Central memory CD8-positive, alpha-beta T cell (primary cell): ENCODE data around the gene EMC9.

Experiments
- ATAC-seq: fragments of 150-1000 bp; cut with Tn5 transposase; replicated peaks from 2 replicates; pipeline ENCODE4 v1.10.0; 2022; ENCODE audit warnings: mild to moderate bottlenecking, moderate FRiP score, moderate number of reproducible peaks; ENCODE audit not compliant: poor library complexity, severe bottlenecking; ENCODE audit errors: extremely low read depth
- DNase-seq, 2 donors: peaks; one replicate each; pipeline ENCODE4 v3.0.0; 2021; ENCODE audit warnings: low spot score in 2 of 2
- H3K27ac Mint-ChIP-seq: one replicate; pipeline ENCODE4 v1.8.0; 2022; ENCODE audit warnings: low read depth, mild to moderate bottlenecking, moderate library complexity, mixed read lengths
- H3K27me3 Mint-ChIP-seq: one replicate; pipeline ENCODE4 v1.8.0; 2022; ENCODE audit warnings: mixed read lengths
- H3K36me3 Mint-ChIP-seq: one replicate; pipeline ENCODE4 v1.8.0; 2022; ENCODE audit warnings: mild to moderate bottlenecking, moderate library complexity, mixed read lengths; ENCODE audit not compliant: insufficient read depth
- H3K4me1 Mint-ChIP-seq: one replicate; pipeline ENCODE4 v1.8.0; 2022; ENCODE audit warnings: mixed read lengths
- H3K4me3 Mint-ChIP-seq: one replicate; pipeline ENCODE4 v1.8.0; 2022; ENCODE audit warnings: mild to moderate bottlenecking, moderate library complexity, mixed read lengths
- H3K9me3 Mint-ChIP-seq: one replicate; pipeline ENCODE4 v1.8.0; 2022; ENCODE audit warnings: mixed read lengths

The EMC9 gene, protein sequence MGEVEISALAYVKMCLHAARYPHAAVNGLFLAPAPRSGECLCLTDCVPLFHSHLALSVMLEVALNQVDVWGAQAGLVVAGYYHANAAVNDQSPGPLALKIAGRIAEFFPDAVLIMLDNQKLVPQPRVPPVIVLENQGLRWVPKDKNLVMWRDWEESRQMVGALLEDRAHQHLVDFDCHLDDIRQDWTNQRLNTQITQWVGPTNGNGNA

DNA sequence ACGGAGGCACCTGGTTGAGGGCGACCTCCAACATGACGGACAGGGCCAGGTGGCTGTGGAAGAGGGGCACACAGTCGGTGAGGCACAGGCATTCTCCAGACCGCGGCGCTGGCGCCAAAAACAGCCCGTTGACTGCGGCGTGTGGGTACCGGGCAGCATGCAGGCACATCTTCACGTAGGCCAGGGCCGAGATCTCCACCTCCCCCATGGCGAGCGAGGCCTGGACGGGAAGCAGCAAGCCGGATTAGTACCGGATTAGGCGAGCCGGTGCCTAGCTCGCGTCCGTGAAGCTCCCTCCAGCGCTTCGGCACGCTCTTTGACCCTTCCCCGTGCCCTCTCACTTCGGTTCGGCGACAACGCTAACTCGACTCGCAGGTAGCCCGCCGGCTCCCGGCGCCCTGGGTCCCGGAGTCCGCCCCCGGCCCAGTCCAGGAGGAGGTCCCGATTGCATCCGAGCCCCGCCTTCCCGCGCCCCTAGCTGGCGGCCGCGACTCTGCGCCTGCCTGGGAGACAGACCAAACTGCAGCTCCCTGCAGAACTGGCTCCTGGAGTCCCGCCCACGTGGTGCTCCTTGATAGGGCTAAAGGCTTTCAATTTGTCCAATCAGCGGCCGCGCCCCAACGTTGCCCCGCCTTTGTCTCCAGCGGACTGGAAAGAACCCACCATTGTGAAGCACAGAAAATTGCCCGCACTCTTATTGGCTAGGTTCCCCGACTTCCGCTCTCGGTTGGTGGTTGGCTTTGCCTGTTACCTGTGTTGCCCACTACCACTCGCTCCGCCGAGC, at the start of gene EMC9:
Gene EMC9, minus strand, starts transcription at position 495 of the 784 bp plus-strand sequence. Its CDS starts 287 bp downstream, at position 208.
- DNase-seq, result peak; percentile 97 to 99
- Mint-ChIP-seq H3K4me3 (peak within 1 kb of the TSS; percentile 73), H3K36me3 (peaks cover 23% of the 10 kb centered on the region), H3K27ac (peak within 1 kb of the TSS; percentile 88), H3K9me3 (no peaks in the 10 kb centered on the region), H3K27me3 (no peaks in the 10 kb centered on the region), H3K4me1 (peaks cover 59% of the 10 kb centered on the region)
- ATAC-seq, result peak; percentile 92

DNA sequence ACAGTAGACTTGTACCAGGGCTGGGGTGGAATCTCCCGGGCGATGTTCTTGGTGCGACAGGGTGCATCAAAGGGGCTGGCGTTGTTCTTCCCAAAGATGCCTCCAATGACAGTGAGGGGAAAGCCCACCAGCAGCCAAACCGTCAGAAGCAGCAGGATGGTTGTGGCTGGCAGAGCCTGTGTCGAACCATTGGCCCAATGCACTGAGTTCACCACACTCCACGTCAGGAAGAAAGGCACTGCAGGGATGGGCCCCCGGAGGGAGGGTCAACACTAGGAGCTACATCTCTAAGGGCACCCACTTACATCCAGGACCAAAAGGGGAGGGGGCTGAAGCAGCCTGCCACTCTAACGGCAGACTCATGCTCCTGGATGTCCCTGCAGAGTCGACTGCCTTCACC, 49.0 kb upstream of the EMC9 start:
- H3K36me3 Mint-ChIP-seq, result peaks cover 26% of the 10 kb centered on the region
- no peak for DNase-seq
- no peaks in the 10 kb centered on the region for H3K27me3 Mint-ChIP-seq
- peaks cover 54% of the 10 kb centered on the region for H3K4me1 Mint-ChIP-seq
- no peak overlapping the region for H3K27ac Mint-ChIP-seq
- H3K4me3 Mint-ChIP-seq, result no peak overlapping the region
- H3K9me3 Mint-ChIP-seq, result no peaks in the 10 kb centered on the region
- no peak for ATAC-seq

DNA sequence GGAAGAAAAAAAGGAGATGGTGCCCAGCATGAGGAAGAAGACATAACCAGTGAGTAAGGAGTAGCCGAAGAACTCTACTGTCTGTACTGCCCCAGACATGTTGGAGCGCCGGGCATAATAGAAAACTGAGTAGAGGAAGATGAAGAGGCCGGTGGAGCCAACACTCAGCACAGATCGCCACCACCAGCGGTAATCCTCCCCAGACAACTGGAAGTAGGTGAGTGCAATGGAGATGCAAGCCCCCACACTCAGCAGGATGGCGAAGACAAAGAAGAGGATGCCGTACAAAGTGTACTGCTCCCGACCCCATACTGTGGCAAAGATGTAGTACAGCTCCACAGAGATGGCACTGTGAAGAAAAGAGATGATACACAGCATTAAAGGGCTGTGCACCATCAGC, 48.1 kb upstream of the EMC9 start:
- no peaks in the 10 kb centered on the region for H3K27me3 Mint-ChIP-seq
- peaks cover 45% of the 10 kb centered on the region for H3K4me1 Mint-ChIP-seq
- H3K9me3 Mint-ChIP-seq, result no peaks in the 10 kb centered on the region
- peak overlapping the region; percentile 90 for H3K27ac Mint-ChIP-seq
- peaks cover 16% of the 10 kb centered on the region for H3K36me3 Mint-ChIP-seq
- DNase-seq (no peak), ATAC-seq (no peak)
- no peak overlapping the region for H3K4me3 Mint-ChIP-seq

DNA sequence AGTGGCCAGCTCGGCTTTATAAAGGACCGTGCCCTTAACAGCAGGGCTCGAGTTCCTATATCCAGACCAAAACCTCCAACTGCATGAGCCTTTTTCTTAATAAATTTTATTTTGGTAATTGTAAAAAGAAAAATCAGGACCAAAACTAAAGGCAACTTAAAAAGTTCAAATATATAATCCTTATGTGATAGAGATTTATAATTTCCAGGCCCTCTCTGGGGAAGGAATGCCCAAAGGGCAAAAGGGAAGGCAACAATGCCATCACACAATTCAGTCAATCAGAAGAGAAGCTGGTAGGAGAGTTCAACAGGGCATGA, 47.6 kb upstream of the EMC9 start:
- peaks cover 13% of the 10 kb centered on the region for H3K36me3 Mint-ChIP-seq
- peaks cover 41% of the 10 kb centered on the region for H3K4me1 Mint-ChIP-seq
- peak overlapping the region; percentile 90 for H3K27ac Mint-ChIP-seq
- DNase-seq (no peak), ATAC-seq (no peak)
- no peaks in the 10 kb centered on the region for H3K9me3 Mint-ChIP-seq
- no peaks in the 10 kb centered on the region for H3K27me3 Mint-ChIP-seq
- peak overlapping the region; percentile 78 for H3K4me3 Mint-ChIP-seq

DNA sequence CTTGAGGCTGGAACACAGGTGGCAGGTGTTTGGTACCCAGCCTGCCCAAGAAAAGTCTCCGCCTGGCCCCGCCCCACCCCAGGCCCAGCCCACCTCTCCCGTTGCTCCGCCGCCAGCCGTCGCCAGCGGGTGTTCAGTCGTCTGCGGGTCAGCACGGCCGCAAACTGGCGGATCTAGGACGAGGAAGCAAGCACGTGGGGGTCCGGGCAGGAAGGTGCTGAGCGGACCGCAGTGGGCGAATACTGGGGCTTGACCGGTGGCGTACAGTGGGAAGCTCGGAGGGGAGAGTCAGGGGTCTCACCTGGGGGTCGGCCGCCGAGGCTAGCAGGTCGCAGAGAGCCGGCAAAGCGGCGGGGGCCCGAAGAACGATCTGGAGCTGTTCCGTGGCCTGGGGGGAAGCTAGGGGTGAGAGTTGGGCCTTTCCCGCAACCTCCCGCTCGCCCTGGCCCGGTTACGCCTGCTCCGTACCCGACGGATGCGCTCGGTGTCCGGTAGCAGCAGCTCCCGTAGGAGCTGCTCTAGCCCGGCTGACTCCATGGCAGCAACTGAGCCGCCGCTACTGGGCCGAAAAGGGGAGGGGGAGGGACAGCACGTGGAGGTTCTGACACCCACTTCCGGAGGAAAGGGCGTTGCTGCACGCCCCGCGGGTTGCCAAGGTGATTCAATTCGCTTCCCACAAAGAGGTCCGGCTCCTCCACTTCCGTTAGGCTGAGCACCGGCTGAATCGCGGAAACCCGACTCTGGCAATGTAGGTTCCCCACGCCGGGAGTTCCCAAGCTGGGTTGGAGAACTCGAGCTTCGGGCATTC, 47.1 kb upstream of the EMC9 start, which contains the start of gene IPO4:
Gene IPO4, minus strand, starts transcription at position 566 of the 808 bp plus-strand sequence. Its CDS starts 29 bp downstream, at position 537.
- H3K9me3 Mint-ChIP-seq, result no peaks in the 10 kb centered on the region
- peak within 1 kb of the TSS; percentile 78 for H3K4me3 Mint-ChIP-seq
- no peaks in the 10 kb centered on the region for H3K27me3 Mint-ChIP-seq
- ATAC-seq (peak; percentile 95), DNase-seq (peak; percentile 81 to 93)
- H3K4me1 Mint-ChIP-seq, result peaks cover 38% of the 10 kb centered on the region
- peaks cover 13% of the 10 kb centered on the region for H3K36me3 Mint-ChIP-seq
- peak within 1 kb of the TSS; percentile 90 for H3K27ac Mint-ChIP-seq

DNA sequence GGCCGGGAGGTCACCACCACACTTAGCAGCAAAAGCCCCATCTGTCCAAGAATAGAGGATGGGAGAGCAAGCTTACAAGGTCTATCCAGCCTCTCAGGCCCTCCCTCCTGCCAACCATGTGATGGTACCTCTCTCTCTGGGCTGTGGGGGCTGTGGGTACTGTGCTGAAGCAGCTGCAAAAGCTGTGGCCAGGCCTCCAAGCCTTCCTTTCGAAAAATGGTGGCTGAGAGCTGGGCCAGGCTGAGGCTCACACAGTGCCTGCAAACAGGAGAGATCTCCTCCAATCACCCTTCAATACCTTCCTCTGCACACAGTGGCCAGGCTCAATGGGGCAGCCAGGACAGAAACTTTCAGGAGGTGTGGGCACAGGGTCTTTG, 46.1 kb upstream of the EMC9 start:
- peak overlapping the region; percentile 78 for H3K4me3 Mint-ChIP-seq
- H3K27me3 Mint-ChIP-seq, result no peaks in the 10 kb centered on the region
- no peaks in the 10 kb centered on the region for H3K9me3 Mint-ChIP-seq
- peak overlapping the region; percentile 90 for H3K27ac Mint-ChIP-seq
- no peak for DNase-seq
- H3K36me3 Mint-ChIP-seq, result peaks cover 16% of the 10 kb centered on the region
- peaks cover 36% of the 10 kb centered on the region for H3K4me1 Mint-ChIP-seq
- no peak for ATAC-seq

DNA sequence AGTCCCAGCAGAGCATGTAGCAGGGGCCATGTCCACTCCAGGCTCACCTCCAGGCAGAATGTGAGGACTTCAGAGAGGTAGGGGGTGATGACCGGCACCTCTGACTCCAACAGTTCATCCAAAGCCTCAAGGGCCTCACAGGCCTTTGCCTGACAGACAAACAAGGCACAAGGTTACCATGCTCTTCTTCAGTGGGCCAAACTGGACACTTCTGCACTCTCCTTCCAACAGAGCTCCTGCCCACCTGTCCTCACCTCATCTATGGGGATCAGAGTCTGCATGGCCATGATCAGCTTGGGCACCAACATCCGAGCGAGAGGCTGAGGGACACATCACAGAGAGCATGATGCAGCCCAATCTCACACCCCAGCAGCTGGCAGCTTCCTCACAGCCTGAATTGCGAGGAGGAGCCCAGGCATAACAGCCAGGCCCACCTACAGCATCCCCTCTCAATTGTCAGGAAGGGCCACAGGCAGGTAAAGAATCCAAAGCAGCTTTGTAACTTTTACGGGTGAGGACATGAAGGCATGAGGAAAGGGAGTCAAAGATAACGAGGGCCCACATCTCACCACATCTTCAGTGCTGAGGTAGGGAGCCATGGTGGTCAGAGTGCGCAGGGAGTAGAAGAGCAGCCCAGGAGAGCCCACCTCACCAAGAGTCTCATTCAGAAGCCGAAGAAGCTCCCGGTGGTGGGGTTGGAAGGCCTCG, 45.6 kb upstream of the EMC9 start:
- H3K27me3 Mint-ChIP-seq, result no peaks in the 10 kb centered on the region
- peaks cover 33% of the 10 kb centered on the region for H3K4me1 Mint-ChIP-seq
- DNase-seq (no peak), ATAC-seq (no peak)
- no peaks in the 10 kb centered on the region for H3K9me3 Mint-ChIP-seq
- peaks cover 14% of the 10 kb centered on the region for H3K36me3 Mint-ChIP-seq
- H3K27ac Mint-ChIP-seq, result peak overlapping the region; percentile 90
- peak overlapping the region; percentile 78 for H3K4me3 Mint-ChIP-seq

DNA sequence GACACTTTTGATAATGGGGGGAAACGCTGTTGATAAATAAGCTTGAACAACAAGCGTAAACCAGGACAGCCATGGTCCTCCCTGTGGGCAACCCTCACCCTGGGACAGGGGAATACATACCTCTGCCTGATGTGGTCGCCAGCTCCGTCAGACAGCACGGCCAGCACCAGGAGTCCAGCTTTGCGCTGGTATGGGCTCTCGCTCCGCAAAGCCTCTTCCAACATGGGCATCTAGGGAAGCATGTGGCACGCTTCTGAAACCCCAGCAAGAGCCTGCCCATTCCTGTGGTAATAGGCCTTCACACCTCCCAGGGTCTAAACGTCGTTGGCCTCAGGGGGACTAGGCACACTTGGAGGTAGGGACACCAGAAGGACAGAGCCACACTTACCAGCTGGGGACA, 44.4 kb upstream of the EMC9 start:
- Mint-ChIP-seq H3K4me3 (no peak overlapping the region), H3K9me3 (no peaks in the 10 kb centered on the region), H3K4me1 (peaks cover 29% of the 10 kb centered on the region), H3K36me3 (peaks cover 14% of the 10 kb centered on the region), H3K27ac (no peak overlapping the region), H3K27me3 (no peaks in the 10 kb centered on the region)
- no peak for DNase-seq
- ATAC-seq, result no peak

DNA sequence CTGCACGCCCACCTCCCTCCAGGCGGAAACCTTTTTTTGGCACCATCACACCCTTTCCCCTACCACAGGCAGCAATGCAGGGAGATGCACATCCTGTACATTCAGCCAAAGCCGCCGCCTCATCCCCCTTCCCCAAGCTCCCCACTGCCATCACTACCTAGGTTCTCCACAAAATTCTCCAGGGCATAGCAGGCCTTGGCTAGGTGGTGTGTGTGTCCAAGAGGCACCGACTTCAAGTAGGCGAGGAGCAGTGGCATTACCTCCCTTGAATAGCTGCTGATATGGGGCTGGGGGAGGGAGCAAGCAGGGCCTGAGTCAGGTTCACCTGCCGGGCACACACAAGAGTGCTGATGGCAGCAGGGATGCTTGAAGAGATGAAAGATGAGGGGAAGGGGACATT, 43.6 kb upstream of the EMC9 start:
- peak overlapping the region; percentile 38 for H3K27ac Mint-ChIP-seq
- peaks cover 17% of the 10 kb centered on the region for H3K36me3 Mint-ChIP-seq
- H3K4me3 Mint-ChIP-seq, result no peak overlapping the region
- H3K4me1 Mint-ChIP-seq, result peaks cover 29% of the 10 kb centered on the region
- no peak for ATAC-seq
- no peaks in the 10 kb centered on the region for H3K9me3 Mint-ChIP-seq
- no peaks in the 10 kb centered on the region for H3K27me3 Mint-ChIP-seq
- no peak for DNase-seq

DNA sequence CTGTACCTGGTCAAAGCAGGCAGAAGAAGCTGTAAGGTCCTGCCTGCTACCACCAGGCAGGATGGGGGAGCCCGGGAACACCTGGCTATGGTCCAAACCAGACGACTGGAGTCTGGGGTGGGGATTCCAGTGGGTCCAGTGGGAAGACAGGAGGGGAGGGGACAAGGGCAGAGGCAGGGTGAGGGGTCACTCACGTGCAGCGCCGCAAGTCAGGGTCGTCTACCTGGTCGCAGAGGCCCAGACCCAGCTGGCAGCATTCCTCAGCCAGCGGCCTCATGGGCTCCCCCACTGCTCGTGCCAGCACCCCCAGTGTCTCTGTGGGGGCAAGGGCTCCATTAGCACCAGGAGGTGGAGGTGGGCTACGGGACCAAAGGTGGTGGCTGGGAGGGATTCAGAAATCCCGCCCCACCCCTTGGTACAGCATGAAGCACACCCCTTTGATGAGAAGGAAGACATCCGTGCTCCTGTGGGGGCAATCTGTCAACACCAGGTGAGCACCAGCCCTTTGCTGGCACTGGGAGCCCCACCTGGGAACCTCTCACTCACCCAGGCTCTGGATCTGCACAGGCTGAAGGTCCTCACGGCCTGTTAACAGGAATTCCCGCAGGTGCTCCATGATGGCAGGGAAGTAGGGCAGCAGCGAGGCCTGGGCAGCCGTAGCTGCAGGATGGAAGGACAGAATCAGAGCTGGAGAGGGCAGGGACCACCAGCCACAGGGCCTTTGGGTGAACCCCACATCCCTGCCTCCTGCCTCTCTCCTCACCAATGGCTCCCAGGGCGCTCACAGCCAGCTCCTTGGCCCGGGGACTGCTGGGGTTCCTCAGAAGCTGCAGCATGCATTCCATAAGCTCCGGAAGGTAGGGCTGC, 42.9 kb upstream of the EMC9 start:
- Mint-ChIP-seq H3K27me3 (no peaks in the 10 kb centered on the region), H3K9me3 (no peaks in the 10 kb centered on the region), H3K27ac (peak overlapping the region; percentile 38), H3K4me3 (no peak overlapping the region), H3K4me1 (peaks cover 27% of the 10 kb centered on the region), H3K36me3 (peaks cover 20% of the 10 kb centered on the region)
- ATAC-seq, result no peak
- DNase-seq, result no peak

DNA sequence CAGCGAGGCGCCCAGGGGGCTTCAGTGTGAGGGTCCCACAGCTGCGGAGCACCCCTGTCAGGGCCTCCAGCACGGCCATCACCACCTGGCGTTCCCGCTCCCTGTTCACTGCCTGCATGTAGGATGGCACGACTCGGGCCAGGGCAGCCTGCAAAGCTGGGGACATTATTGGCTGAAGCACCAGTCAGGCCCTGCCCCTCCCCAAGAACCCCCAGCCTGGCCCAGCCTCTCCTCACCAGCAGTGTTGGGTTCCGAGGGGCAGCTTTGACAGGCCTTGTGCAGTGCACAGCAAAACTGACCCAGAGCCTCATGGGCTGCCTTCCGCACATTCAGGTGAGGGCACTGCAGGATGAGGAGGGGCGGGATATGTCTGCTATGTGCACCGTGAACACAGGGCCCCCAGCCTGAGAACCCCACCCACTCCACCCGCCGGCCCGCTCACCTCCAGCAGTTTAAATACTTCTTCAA, 41.7 kb upstream of the EMC9 start:
- H3K4me3 Mint-ChIP-seq, result no peak overlapping the region
- DNase-seq (no peak), ATAC-seq (no peak)
- peaks cover 18% of the 10 kb centered on the region for H3K36me3 Mint-ChIP-seq
- peak overlapping the region; percentile 83 for H3K27ac Mint-ChIP-seq
- H3K4me1 Mint-ChIP-seq, result peaks cover 16% of the 10 kb centered on the region
- no peaks in the 10 kb centered on the region for H3K9me3 Mint-ChIP-seq
- H3K27me3 Mint-ChIP-seq, result no peaks in the 10 kb centered on the region
